ENCODE measurements around the gene SH3RF3. TPM values are rescaled to one million over a fixed set of nuclear protein-coding genes. Genes with fewer than 3 reads are reported as not detected.
"Not testable (repeated sequence)": the region's sequence is repeated elsewhere in the genome, so short reads cannot be mapped to it uniquely, and the experiment has no call there.

SH3RF3 gene
- total RNA-seq, 1 donor from 2014 or later = 6.4 TPM

GRCh38 chr2:109110170-109110569, 18.8 kb upstream of the SH3RF3 start:
- DNase-seq (ENCODE audit: low spot score) = no peak
- intact Hi-C loops (cut with DNase I) = no loop called here
- ATAC-seq = no peak

- ATAC-seq; DNase-seq (ENCODE audit: low spot score); intact Hi-C loops (cut with DNase I): not testable (repeated sequence)
These were observed 11.8 kb upstream of the SH3RF3 start for GRCh38 chr2:109117181-109117580.

- DNase-seq (ENCODE audit: low spot score) (no peak), ATAC-seq (no peak)
- intact Hi-C loops (cut with DNase I) = no loop called here
These were observed 11.2 kb upstream of the SH3RF3 start for GRCh38 chr2:109117780-109118179.

- ATAC-seq (no peak), DNase-seq (ENCODE audit: low spot score) (no peak)
- intact Hi-C loops (cut with DNase I) = no loop called here
These were observed 10.7 kb upstream of the SH3RF3 start for GRCh38 chr2:109118321-109118720.

- ATAC-seq = no peak
- intact Hi-C loops (cut with DNase I) = loop anchor here (10.0 kb wide), 1 partner anchor 395 kb away; no protein-coding TSS in a partner anchor
- no peak for DNase-seq (ENCODE audit: low spot score)
These were observed 8.8 kb upstream of the SH3RF3 start for GRCh38 chr2:109120166-109120565.

- DNase-seq (ENCODE audit: low spot score); ATAC-seq: not testable (repeated sequence)
- intact Hi-C loops (cut with DNase I) = loop anchor here (10.0 kb wide), 1 partner anchor 394 kb away; no protein-coding TSS in a partner anchor
These were observed 8.3 kb upstream of the SH3RF3 start for GRCh38 chr2:109120686-109121085.

GRCh38 chr2:109123586-109124201, 5.3 kb upstream of the SH3RF3 start:
- DNase-seq (ENCODE audit: low spot score) (no peak), ATAC-seq (no peak)
- intact Hi-C loops (cut with DNase I) = loop anchor here (10.0 kb wide), 1 partner anchor 391 kb away; no protein-coding TSS in a partner anchor

- no peak for ATAC-seq
- peak; percentile 66 for DNase-seq (ENCODE audit: low spot score)
- intact Hi-C loops (cut with DNase I) = loop anchor here (1.0 to 10.0 kb wide), 2 partner anchors 60 to 390 kb away; no protein-coding TSS in a partner anchor
These were observed 3.9 kb upstream of the SH3RF3 start for GRCh38 chr2:109124982-109125592.

- ATAC-seq (peak; percentile 8), DNase-seq (ENCODE audit: low spot score) (no peak)
- intact Hi-C loops (cut with DNase I) = loop anchor here (1.0 to 10.0 kb wide), 2 partner anchors 59 to 389 kb away; no protein-coding TSS in a partner anchor
These were observed 3.2 kb upstream of the SH3RF3 start for GRCh38 chr2:109125593-109126500.

GRCh38 chr2:109126501-109126860, 2.5 kb upstream of the SH3RF3 start:
- intact Hi-C loops (cut with DNase I) = loop anchor here (10.0 kb wide), 1 partner anchor 388 kb away; no protein-coding TSS in a partner anchor
- DNase-seq (ENCODE audit: low spot score) (no peak), ATAC-seq (peak; percentile 38)

- ATAC-seq (no peak), DNase-seq (ENCODE audit: low spot score) (no peak)
- intact Hi-C loops (cut with DNase I) = loop anchor here (10.0 kb wide), 1 partner anchor 387 kb away; no protein-coding TSS in a partner anchor
These were observed 1.4 kb upstream of the SH3RF3 start for GRCh38 chr2:109127556-109127955.

- ATAC-seq = peak; percentile 90
- intact Hi-C loops (cut with DNase I) = loop anchor here (10.0 kb wide), 1 partner anchor 387 kb away; no protein-coding TSS in a partner anchor
- DNase-seq (ENCODE audit: low spot score) = peak; percentile 89
These were observed 873 bp upstream of the SH3RF3 start for GRCh38 chr2:109128048-109128615.

- ATAC-seq (no peak), DNase-seq (ENCODE audit: low spot score) (no peak)
- intact Hi-C loops (cut with DNase I) = loop anchor here (10.0 kb wide), 1 partner anchor 385 kb away; no protein-coding TSS in a partner anchor
These were observed 433 bp downstream of the SH3RF3 start for GRCh38 chr2:109129356-109129920.

- ATAC-seq = peak; percentile 11
- intact Hi-C loops (cut with DNase I) = loop anchor here (10.0 kb wide), 1 partner anchor 385 kb away; no protein-coding TSS in a partner anchor
- peak; percentile 54 for DNase-seq (ENCODE audit: low spot score)
These were observed 1.1 kb downstream of the SH3RF3 start for GRCh38 chr2:109129921-109130722.

- DNase-seq (ENCODE audit: low spot score) (no peak), ATAC-seq (no peak)
- intact Hi-C loops (cut with DNase I) = no loop called here
These were observed 1.7 kb downstream of the SH3RF3 start for GRCh38 chr2:109130723-109130995.

GRCh38 chr2:109131777-109132176, 2.8 kb downstream of the SH3RF3 start:
- ATAC-seq = no peak
- intact Hi-C loops (cut with DNase I) = no loop called here
- no peak for DNase-seq (ENCODE audit: low spot score)

GRCh38 chr2:109132626-109133025, 3.6 kb downstream of the SH3RF3 start:
- intact Hi-C loops (cut with DNase I) = no loop called here
- DNase-seq (ENCODE audit: low spot score) (no peak), ATAC-seq (no peak)

- DNase-seq (ENCODE audit: low spot score) (no peak), ATAC-seq (no peak)
- intact Hi-C loops (cut with DNase I) = no loop called here
These were observed 4.7 kb downstream of the SH3RF3 start for GRCh38 chr2:109133746-109134145.

Data from sciatic nerve (tissue), 2 donors.